Measurements from ENCODE around the gene KRTAP3-3. TPM values are rescaled to one million over a fixed set of nuclear protein-coding genes. Genes with fewer than 3 reads are reported as not detected.
A peak's percentile ranks its signal among the peaks of the same experiment; 100 is the strongest.

The KRTAP3-3 gene
- total and polyA plus RNA-seq, 2 experiments from 2014 or later, result not detected

DNA sequence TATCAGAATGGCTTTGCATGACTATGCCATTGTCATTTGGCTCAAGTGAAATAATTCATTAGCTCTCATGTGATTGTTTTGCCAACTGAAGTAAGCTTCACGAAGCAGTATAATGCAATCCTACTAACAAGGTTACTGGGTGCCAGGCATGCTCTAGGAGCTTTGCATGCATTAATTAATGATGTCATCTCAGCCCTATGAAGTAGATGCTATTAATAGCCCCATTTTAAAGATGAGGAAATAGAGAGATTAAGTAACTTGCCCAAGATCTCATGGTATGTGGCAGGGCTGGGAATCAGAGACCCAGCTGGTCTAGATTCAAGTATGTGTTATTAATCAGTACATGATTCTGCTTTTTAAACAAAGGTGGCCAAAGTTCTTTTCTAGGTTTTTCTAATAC is 41.3 kb downstream of the KRTAP3-3 start:
- H4K20me1 ChIP-seq (ENCODE audit: insufficient read depth, poor library complexity, severe bottlenecking), result no peaks in the 10 kb centered on the region

DNA sequence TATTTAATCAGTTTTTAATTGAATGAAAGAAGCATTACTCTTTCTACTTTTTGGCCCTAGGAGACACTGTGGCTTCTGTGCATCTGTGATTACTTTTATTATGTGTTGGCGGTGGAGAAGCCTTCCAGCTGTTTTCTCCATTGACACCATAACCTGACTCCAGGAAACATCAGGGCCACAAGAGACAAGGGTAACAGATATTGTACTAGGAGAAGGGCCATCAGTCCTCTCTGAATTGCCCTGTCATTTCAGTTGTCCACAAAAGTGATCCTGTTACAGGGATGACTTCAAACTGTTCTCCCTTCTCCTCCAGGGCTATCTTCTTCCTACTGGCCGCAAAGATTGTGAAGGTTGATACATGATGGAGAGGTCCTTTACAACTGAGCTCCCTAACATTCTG is 41.8 kb downstream of the KRTAP3-3 start:
- 98% methylated on average over 2 of the region's 2 CpGs for WGBS (ENCODE audit: low lambda C conversion rate, missing lambda C conversion rate)
- H4K20me1 ChIP-seq (ENCODE audit: insufficient read depth, poor library complexity, severe bottlenecking), result no peaks in the 10 kb centered on the region
- no peak for DNase-seq (ENCODE audit: low spot score)
- TF ChIP-seq EZH2phosphoT487 (IDR thresholded peaks at IDR 0.05; ENCODE audit: low read depth, severe bottlenecking, unreplicated experiment), result no peak
- TF ChIP-seq EZH2 (IDR thresholded peaks at IDR 0.05; ENCODE audit: borderline replicate concordance), result no peak
- TF ChIP-seq, protein P1, sequence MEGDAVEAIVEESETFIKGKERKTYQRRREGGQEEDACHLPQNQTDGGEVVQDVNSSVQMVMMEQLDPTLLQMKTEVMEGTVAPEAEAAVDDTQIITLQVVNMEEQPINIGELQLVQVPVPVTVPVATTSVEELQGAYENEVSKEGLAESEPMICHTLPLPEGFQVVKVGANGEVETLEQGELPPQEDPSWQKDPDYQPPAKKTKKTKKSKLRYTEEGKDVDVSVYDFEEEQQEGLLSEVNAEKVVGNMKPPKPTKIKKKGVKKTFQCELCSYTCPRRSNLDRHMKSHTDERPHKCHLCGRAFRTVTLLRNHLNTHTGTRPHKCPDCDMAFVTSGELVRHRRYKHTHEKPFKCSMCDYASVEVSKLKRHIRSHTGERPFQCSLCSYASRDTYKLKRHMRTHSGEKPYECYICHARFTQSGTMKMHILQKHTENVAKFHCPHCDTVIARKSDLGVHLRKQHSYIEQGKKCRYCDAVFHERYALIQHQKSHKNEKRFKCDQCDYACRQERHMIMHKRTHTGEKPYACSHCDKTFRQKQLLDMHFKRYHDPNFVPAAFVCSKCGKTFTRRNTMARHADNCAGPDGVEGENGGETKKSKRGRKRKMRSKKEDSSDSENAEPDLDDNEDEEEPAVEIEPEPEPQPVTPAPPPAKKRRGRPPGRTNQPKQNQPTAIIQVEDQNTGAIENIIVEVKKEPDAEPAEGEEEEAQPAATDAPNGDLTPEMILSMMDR (IDR thresholded peaks at IDR 0.05; ENCODE audit: poor library complexity), result no peak
- H3K27me3 ChIP-seq, result no peaks in the 10 kb centered on the region
- no peak overlapping the region for H2AFZ ChIP-seq
- H3K9me3 ChIP-seq (ENCODE audit: low read depth), result no peaks in the 10 kb centered on the region
- no peak overlapping the region for H3K4me2 ChIP-seq
- no peak overlapping the region for H3K27ac ChIP-seq
- H3K4me1 ChIP-seq (ENCODE audit: insufficient read depth), result peaks cover 15% of the 10 kb centered on the region
- H3K79me2 ChIP-seq, result no peaks in the 10 kb centered on the region
- no peaks in the 10 kb centered on the region for H3K36me3 ChIP-seq (replicated peaks; ENCODE audit: insufficient read depth, low read depth)
- H3K9me2 ChIP-seq (replicated peaks; ENCODE audit: insufficient read depth), result no peaks in the 10 kb centered on the region
- no peak overlapping the region for H3K4me3 ChIP-seq

More for the DNA sequence above, 41.3 kb downstream of the KRTAP3-3 start:
- Histone ChIP-seq H3K27ac (peak overlapping the region; percentile 25), H3K9me2 (replicated peaks; ENCODE audit: insufficient read depth) (no peaks in the 10 kb centered on the region), H2AFZ (no peak overlapping the region), H3K4me3 (no peak overlapping the region), H3K79me2 (no peaks in the 10 kb centered on the region), H3K4me2 (no peak overlapping the region), H3K27me3 (no peaks in the 10 kb centered on the region), H3K9me3 (ENCODE audit: low read depth) (no peaks in the 10 kb centered on the region), H3K4me1 (ENCODE audit: insufficient read depth) (peaks cover 19% of the 10 kb centered on the region), H3K36me3 (replicated peaks; ENCODE audit: insufficient read depth, low read depth) (no peaks in the 10 kb centered on the region)
- TF ChIP-seq EZH2 (IDR thresholded peaks at IDR 0.05; ENCODE audit: borderline replicate concordance) (no peak), EZH2phosphoT487 (IDR thresholded peaks at IDR 0.05; ENCODE audit: low read depth, severe bottlenecking, unreplicated experiment) (no peak)
- TF ChIP-seq, protein P1 (IDR thresholded peaks at IDR 0.05; ENCODE audit: poor library complexity), result no peak
- 85% methylated on average over 1 of the region's 1 CpG for WGBS (ENCODE audit: low lambda C conversion rate, missing lambda C conversion rate)
- no peak for DNase-seq (ENCODE audit: low spot score)

DNA sequence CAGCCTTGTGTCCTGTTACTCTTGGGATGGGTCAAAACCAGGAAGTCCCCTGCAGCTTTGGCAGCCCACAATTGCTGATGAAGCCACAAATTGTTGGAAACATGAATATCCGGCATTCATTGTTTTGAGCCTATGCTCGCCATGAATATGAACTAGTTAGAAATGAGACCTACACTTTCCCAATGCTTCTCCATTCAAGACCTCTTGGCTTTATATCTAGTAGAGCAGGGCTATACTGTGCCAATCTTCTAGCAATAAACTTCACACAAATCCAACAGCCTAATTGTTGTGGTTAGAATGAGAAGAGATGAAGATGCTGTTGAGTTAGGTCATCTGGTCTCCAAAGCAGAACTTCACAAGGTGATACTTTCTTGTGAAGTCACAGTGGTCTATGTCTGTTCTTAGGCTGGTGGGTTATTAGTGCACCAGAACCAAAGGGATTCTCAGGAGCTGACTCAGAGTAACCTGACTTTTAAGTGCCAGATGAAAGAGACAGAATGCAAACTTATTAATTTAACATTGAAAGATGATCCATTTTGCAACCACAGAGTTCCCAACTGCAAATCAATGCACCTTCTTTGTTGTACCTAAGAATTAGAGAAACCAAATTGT is 42.8 kb downstream of the KRTAP3-3 start:
- 97% methylated on average over 2 of the region's 2 CpGs for WGBS (ENCODE audit: low lambda C conversion rate, missing lambda C conversion rate)
- Histone ChIP-seq H3K4me2 (no peak overlapping the region), H3K27me3 (no peaks in the 10 kb centered on the region)

More for the DNA sequence above, 42.8 kb downstream of the KRTAP3-3 start:
- Histone ChIP-seq H3K4me3 (no peak overlapping the region), H3K36me3 (replicated peaks; ENCODE audit: insufficient read depth, low read depth) (no peaks in the 10 kb centered on the region), H2AFZ (no peak overlapping the region), H3K79me2 (no peaks in the 10 kb centered on the region), H3K9me2 (replicated peaks; ENCODE audit: insufficient read depth) (no peaks in the 10 kb centered on the region), H4K20me1 (ENCODE audit: insufficient read depth, poor library complexity, severe bottlenecking) (no peaks in the 10 kb centered on the region), H3K9me3 (ENCODE audit: low read depth) (no peaks in the 10 kb centered on the region), H3K27ac (no peak overlapping the region), H3K4me1 (ENCODE audit: insufficient read depth) (peaks cover 6% of the 10 kb centered on the region)
- DNase-seq (ENCODE audit: low spot score), result no peak
- TF ChIP-seq EZH2phosphoT487 (IDR thresholded peaks at IDR 0.05; ENCODE audit: low read depth, severe bottlenecking, unreplicated experiment) (no peak), EZH2 (IDR thresholded peaks at IDR 0.05; ENCODE audit: borderline replicate concordance) (no peak)
- TF ChIP-seq, protein P1 (IDR thresholded peaks at IDR 0.05; ENCODE audit: poor library complexity), result no peak
